Suprapubic skin (tissue), 4 donors: ENCODE data around the gene POLDIP2. TPM values are rescaled to one million over a fixed set of nuclear protein-coding genes. Genes with fewer than 3 reads are reported as not detected.

Source experiments
- DNase-seq, 2 donors: peaks; one replicate each; pipeline ENCODE4 v3.0.0-alpha.2; 2019; ENCODE audit warnings: low spot score in 2 of 2
- H3K27ac ChIP-seq: fragments of 200-600 bp; sonication (generic); one replicate; pipeline ENCODE4 v1.5.1; 2019
- H3K27me3 ChIP-seq: fragments of 200-600 bp; sonication (generic); one replicate; pipeline ENCODE4 v1.5.1; 2019
- H3K36me3 ChIP-seq: fragments of 200-600 bp; sonication (generic); one replicate; pipeline ENCODE4 v1.5.1; 2019
- H3K4me1 ChIP-seq: fragments of 200-600 bp; sonication (generic); one replicate; pipeline ENCODE4 v1.5.1; 2019
- H3K4me3 ChIP-seq: fragments of 200-600 bp; sonication (generic); one replicate; pipeline ENCODE4 v1.5.1; 2019; ENCODE audit warnings: mild to moderate bottlenecking
- H3K9me3 ChIP-seq: fragments of 200-600 bp; sonication (generic); one replicate; pipeline ENCODE4 v1.5.1; 2019
- EP300 ChIP-seq: sonication (generic); formaldehyde crosslinking; IDR thresholded peaks from one replicate; pipeline ENCODE4 v1.6.1; 2017; ENCODE audit warnings: antibody characterized with exemption
- POLR2A ChIP-seq, 2 donors: fragments of 450-650 bp; IDR thresholded peaks; one replicate each; pipeline ENCODE4 v1.6.1; 2017; ENCODE audit warnings: antibody characterized with exemption in 2 of 2, mild to moderate bottlenecking in 2 of 2, moderate library complexity in 2 of 2
- POLR2AphosphoS5 ChIP-seq, 3 donors: sonication (generic); formaldehyde crosslinking; IDR thresholded peaks; one replicate each; pipeline ENCODE4 v1.6.1; 2017; ENCODE audit warnings: antibody characterized with exemption in 3 of 3
- WGBS: methylation state at CpG from one replicate; pipeline ENCODE4 v1.1.5; 2018; 5-methylcytosine and 5-hydroxymethylcytosine counted together
- total RNA-seq, 4 donors: library from RNA; depleted of rRNA; stranded (reverse); fragments of >200 nt; gene quantifications; one replicate each; pipeline ENCODE4 v1.1.0, GENCODE V29; 2016
- TF ChIP-seq, protein P1 (sequence below), 2 donors: fragments of 200-600 bp in 1 of 2; fragments of 450-650 bp in 1 of 2; sonication (generic) in 1 of 2; IDR thresholded peaks; one replicate each; pipeline ENCODE4 v1.5.1; 2016 to 2019; ENCODE audit warnings: antibody characterized with exemption in 2 of 2, mild to moderate bottlenecking in 1 of 2, moderate library complexity in 1 of 2

The POLDIP2 gene
- total RNA-seq, 4 donors from 2014 or later = 52.9 to 103 (median 86.0) TPM

GRCh38 chr17:28344435-28344901, 12.9 kb downstream of the POLDIP2 start:
- Histone ChIP-seq H3K9me3 (no peaks in the 10 kb centered on the region), H3K36me3 (peaks cover 98% of the 10 kb centered on the region), H3K27ac (no peak overlapping the region), H3K27me3 (no peaks in the 10 kb centered on the region), H3K4me3 (no peak overlapping the region), H3K4me1 (peaks cover 11% of the 10 kb centered on the region)
- TF ChIP-seq POLR2A (IDR thresholded peaks at IDR 0.05) (no peak), POLR2AphosphoS5 (IDR thresholded peaks at IDR 0.05) (no peak), EP300 (no peak)
- TF ChIP-seq, protein P1, sequence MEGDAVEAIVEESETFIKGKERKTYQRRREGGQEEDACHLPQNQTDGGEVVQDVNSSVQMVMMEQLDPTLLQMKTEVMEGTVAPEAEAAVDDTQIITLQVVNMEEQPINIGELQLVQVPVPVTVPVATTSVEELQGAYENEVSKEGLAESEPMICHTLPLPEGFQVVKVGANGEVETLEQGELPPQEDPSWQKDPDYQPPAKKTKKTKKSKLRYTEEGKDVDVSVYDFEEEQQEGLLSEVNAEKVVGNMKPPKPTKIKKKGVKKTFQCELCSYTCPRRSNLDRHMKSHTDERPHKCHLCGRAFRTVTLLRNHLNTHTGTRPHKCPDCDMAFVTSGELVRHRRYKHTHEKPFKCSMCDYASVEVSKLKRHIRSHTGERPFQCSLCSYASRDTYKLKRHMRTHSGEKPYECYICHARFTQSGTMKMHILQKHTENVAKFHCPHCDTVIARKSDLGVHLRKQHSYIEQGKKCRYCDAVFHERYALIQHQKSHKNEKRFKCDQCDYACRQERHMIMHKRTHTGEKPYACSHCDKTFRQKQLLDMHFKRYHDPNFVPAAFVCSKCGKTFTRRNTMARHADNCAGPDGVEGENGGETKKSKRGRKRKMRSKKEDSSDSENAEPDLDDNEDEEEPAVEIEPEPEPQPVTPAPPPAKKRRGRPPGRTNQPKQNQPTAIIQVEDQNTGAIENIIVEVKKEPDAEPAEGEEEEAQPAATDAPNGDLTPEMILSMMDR (IDR thresholded peaks at IDR 0.05) = no peak
- no peak for DNase-seq
- 96% methylated on average over 15 of the region's 19 CpGs for WGBS

DNA sequence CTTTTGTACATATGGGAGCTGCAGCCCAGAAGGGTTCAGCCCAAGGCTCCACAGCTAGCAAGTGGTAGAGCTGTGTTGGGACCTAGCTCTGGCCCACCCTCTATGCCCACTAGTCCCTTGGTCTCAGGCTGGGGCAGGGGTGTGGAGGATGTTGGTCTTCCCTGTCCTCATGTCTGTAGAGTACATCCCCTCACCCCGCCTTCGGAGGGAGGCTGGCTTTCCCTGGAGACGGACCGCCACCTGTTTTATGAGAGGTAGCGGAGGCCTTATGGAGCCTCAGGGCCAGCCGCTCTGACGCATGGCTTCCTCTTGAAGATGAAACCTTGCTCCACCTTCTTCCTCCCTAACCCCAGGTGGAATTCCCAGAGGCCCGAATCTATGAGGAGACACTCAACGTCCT, 13.3 kb downstream of the POLDIP2 start:
- no peaks in the 10 kb centered on the region for H3K27me3 ChIP-seq
- peaks cover 11% of the 10 kb centered on the region for H3K4me1 ChIP-seq
- WGBS = 85% methylated on average over 5 of the region's 9 CpGs
- H3K27ac ChIP-seq = no peak overlapping the region
- H3K4me3 ChIP-seq = no peak overlapping the region
- no peak for DNase-seq
- TF ChIP-seq POLR2A (IDR thresholded peaks at IDR 0.05) = no peak
- TF ChIP-seq, protein P1 (IDR thresholded peaks at IDR 0.05) = no peak
- no peak for TF ChIP-seq EP300
- no peaks in the 10 kb centered on the region for H3K9me3 ChIP-seq
- peaks cover 93% of the 10 kb centered on the region for H3K36me3 ChIP-seq

DNA sequence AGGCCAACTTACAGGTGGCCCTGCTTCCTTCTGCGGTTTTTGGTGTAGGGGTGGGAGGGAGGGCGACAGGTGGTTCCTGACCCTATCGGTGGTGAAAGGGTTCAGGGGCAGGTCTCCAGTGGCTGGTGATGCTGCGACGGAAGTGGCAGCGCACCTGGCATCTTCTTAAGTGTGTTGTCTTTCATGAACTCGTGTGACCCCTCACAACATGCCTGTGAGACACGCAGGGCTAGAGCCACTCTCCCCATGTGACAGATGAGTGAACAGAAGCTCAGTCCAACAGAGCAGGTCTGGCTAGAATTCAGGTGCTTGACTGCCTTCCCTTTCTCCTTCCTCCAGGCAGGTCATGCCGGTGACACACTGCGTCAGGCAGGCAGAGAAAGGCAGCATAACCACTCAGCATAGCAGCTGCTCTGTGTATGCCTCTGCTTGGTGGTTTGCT, 13.8 kb downstream of the POLDIP2 start:
- Histone ChIP-seq H3K9me3 (no peaks in the 10 kb centered on the region), H3K36me3 (peaks cover 88% of the 10 kb centered on the region), H3K4me3 (no peak overlapping the region), H3K4me1 (peaks cover 13% of the 10 kb centered on the region), H3K27ac (no peak overlapping the region), H3K27me3 (no peaks in the 10 kb centered on the region)
- DNase-seq = no peak
- TF ChIP-seq POLR2A (IDR thresholded peaks at IDR 0.05) = no peak
- TF ChIP-seq EP300 = no peak
- TF ChIP-seq POLR2AphosphoS5 (IDR thresholded peaks at IDR 0.05) = no peak
- TF ChIP-seq, protein P1 (IDR thresholded peaks at IDR 0.05) = no peak
- 83% methylated on average over 1 of the region's 10 CpGs for WGBS

GRCh38 chr17:28342313-28342712, 15.0 kb downstream of the POLDIP2 start:
- H3K27ac ChIP-seq = no peak overlapping the region
- no peak overlapping the region for H3K4me3 ChIP-seq
- H3K9me3 ChIP-seq = no peaks in the 10 kb centered on the region
- H3K36me3 ChIP-seq = peaks cover 76% of the 10 kb centered on the region
- H3K4me1 ChIP-seq = peaks cover 20% of the 10 kb centered on the region
- DNase-seq = no peak
- TF ChIP-seq EP300 = no peak
- 92% methylated on average over 14 of the region's 14 CpGs for whole genome bisulfite sequencing
- no peaks in the 10 kb centered on the region for H3K27me3 ChIP-seq

GRCh38 chr17:28341516-28341915, 15.8 kb downstream of the POLDIP2 start:
- Histone ChIP-seq H3K27me3 (no peaks in the 10 kb centered on the region), H3K27ac (no peak overlapping the region), H3K4me3 (no peak overlapping the region), H3K9me3 (no peaks in the 10 kb centered on the region), H3K4me1 (peaks cover 22% of the 10 kb centered on the region), H3K36me3 (peaks cover 68% of the 10 kb centered on the region)
- no peak for TF ChIP-seq POLR2A (IDR thresholded peaks at IDR 0.05)
- 90% methylated on average over 10 of the region's 11 CpGs for WGBS
- no peak for DNase-seq

GRCh38 chr17:28340374-28340773, 17.0 kb downstream of the POLDIP2 start:
- Histone ChIP-seq H3K27ac (no peak overlapping the region), H3K27me3 (no peaks in the 10 kb centered on the region), H3K36me3 (peaks cover 57% of the 10 kb centered on the region), H3K4me3 (no peak overlapping the region), H3K4me1 (peaks cover 26% of the 10 kb centered on the region), H3K9me3 (no peaks in the 10 kb centered on the region)
- 71% methylated on average over 6 of the region's 6 CpGs for WGBS
- no peak for DNase-seq
- TF ChIP-seq EP300 (no peak), POLR2A (IDR thresholded peaks at IDR 0.05) (no peak), POLR2AphosphoS5 (IDR thresholded peaks at IDR 0.05) (no peak)
- TF ChIP-seq, protein P1 (IDR thresholded peaks at IDR 0.05) = no peak
